Middle frontal gyrus (tissue), 1 donor: Measurements from ENCODE around the gene NALCN.

ENCODE experiments used
- DNase-seq: peaks from one replicate; pipeline ENCODE4 v3.0.0-alpha.2; 2015; ENCODE audit warnings: low spot score; ENCODE audit errors: extremely low spot score

The NALCN gene

GRCh38 chr13:101415358-101416174 lies 742 bp downstream of the NALCN start:
- no peak for DNase-seq

- no peak for DNase-seq
These were observed 4.2 kb downstream of the NALCN start for GRCh38 chr13:101412076-101412475.

- DNase-seq: no peak
These were observed 7.2 kb downstream of the NALCN start for GRCh38 chr13:101408992-101409656.

- no peak for DNase-seq
These were observed 8.2 kb downstream of the NALCN start for GRCh38 chr13:101408154-101408553.

GRCh38 chr13:101406791-101407190 lies 9.5 kb downstream of the NALCN start:
- DNase-seq: no peak

- DNase-seq: no peak
These were observed 15.1 kb downstream of the NALCN start for GRCh38 chr13:101401196-101401595.

- no peak for DNase-seq
These were observed 16.9 kb downstream of the NALCN start for GRCh38 chr13:101399365-101399764.

- no peak for DNase-seq
These were observed 17.4 kb downstream of the NALCN start for GRCh38 chr13:101398920-101399319.

GRCh38 chr13:101398191-101398590 lies 18.1 kb downstream of the NALCN start:
- no peak for DNase-seq

- DNase-seq: no peak
These were observed 18.6 kb downstream of the NALCN start for GRCh38 chr13:101397742-101398141.

GRCh38 chr13:101394605-101395004 lies 21.7 kb downstream of the NALCN start:
- DNase-seq: no peak

GRCh38 chr13:101393140-101393539 lies 23.2 kb downstream of the NALCN start:
- DNase-seq: no peak

GRCh38 chr13:101390461-101390860 lies 25.8 kb downstream of the NALCN start:
- DNase-seq: no peak

- DNase-seq: no peak
These were observed 31.4 kb downstream of the NALCN start for GRCh38 chr13:101384929-101385328.

- DNase-seq: no peak
These were observed 32.7 kb downstream of the NALCN start for GRCh38 chr13:101383595-101383994.

GRCh38 chr13:101382701-101383100 lies 33.6 kb downstream of the NALCN start:
- DNase-seq: no peak

- DNase-seq: no peak
These were observed 34.2 kb downstream of the NALCN start for GRCh38 chr13:101382086-101382485.

GRCh38 chr13:101360525-101360924 lies 55.8 kb downstream of the NALCN start:
- no peak for DNase-seq

GRCh38 chr13:101354895-101355294 lies 61.4 kb downstream of the NALCN start:
- no peak for DNase-seq

- no peak for DNase-seq
These were observed 69.2 kb downstream of the NALCN start for GRCh38 chr13:101346942-101347728.

GRCh38 chr13:101346161-101346560 lies 70.1 kb downstream of the NALCN start:
- no peak for DNase-seq
